GF-D8 (cell line): ENCODE measurements around the gene NFIA.

ENCODE experiments used
- DNase-seq: peaks from one replicate; lab custom pipeline; 2025; lab: John Stamatoyannopoulos, UW

Gene NFIA

DNA sequence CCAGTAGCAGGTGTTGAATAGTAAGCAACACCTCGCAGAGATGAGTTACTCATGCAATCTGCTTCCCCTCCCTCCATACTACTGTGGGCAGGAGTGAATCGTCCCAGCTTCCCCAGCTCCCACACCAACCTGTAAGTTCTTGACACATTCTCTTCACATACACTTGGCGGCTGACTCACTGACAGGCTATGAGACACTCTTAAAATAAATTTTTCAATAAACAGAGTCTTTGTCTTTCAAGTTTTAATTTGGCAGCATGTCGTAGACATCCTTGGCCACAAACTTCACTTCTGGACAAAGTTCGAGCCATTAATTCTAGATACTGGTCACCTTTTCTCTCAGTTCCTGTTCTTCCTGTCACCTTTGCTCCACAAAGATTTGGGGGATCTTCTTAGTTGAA, 351.9 kb downstream of the NFIA start:
- no peak for DNase-seq

DNA sequence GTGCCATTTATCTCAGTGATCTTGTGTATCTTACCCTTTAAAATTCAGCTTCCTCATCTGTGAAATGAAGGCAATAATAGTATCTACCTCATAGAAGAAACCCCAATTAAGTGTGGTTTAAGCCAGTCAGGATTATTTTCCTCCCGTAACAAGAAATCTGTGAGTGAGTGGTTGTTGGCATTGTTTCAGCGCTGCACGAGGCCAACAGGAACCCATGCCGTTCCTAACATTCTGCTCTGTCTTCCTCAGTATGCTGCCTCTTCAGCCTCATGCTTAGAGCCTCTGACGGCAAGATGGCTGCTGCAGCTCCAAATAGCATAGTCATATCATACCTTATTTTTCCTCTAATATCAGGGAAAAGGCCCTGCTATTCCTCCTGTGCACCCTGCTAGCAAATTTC, 352.9 kb downstream of the NFIA start:
- DNase-seq, result no peak

DNA sequence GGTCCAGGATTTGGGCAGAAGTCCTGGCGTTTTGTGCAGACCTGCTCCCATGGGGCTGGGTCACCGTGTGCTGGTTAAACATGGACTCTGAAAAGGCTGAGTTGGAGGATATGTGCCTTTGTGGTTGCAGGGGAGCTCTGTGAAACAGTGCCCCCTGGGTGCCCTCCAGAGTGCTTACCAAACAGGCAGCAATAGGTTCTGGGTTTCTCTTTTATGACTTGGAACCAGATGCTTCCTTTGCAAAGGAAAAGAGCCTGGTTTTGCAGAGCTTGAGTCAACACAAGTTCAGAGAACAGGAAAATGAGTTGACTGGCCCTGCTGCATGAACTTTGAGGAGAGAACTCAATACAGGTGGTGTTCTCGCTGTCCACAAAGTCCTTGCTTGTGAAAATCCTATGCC, 353.7 kb downstream of the NFIA start:
- DNase-seq, result no peak

DNA sequence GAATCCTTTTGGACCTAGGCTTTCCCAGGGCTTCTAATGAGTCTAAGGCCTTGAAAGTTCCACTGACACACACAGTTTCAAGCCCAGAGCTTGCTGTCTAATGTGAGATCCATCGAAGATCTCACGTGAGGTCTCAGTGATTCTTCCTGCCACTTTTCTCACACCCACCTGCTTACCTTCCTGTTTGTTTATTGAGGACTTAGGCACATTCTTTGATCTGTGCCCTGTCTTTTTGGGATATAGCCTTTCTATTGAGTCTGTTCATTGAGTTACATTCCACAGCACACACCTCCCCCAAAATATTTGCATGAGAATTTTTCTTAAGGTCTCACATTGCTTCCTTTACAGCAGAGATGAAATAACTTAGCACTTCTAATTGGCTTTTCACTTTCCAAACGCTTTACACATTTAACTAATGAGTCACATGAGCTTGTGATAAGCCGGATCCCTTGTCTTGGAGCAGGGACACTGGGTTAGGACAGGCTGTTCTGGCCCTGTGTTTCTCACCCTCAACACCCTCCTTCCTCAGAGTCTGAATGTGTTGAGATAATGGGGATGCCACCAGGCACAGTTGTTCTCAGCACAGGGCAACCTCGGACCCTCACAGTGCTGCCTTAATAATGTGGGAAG, 354.2 kb downstream of the NFIA start:
- no peak for DNase-seq

DNA sequence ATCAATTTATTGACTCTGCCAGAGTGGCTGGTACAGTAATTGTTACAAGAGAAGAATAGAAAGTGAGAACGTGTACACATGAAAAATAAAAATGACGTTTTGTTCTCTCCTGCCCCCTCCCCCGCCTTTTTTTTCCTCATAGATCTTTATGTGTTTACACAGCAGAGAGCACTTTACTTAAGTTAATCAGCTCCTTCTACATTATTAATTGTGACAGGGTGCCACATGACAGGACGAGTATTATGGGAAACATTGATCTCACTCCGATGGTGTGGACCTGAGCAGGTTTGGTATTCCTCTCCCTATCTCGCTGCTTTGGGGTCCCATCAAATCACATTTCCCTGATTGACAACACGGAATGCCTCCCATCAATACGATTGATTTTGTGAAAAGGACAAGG, 356.9 kb downstream of the NFIA start:
- no peak for DNase-seq

DNA sequence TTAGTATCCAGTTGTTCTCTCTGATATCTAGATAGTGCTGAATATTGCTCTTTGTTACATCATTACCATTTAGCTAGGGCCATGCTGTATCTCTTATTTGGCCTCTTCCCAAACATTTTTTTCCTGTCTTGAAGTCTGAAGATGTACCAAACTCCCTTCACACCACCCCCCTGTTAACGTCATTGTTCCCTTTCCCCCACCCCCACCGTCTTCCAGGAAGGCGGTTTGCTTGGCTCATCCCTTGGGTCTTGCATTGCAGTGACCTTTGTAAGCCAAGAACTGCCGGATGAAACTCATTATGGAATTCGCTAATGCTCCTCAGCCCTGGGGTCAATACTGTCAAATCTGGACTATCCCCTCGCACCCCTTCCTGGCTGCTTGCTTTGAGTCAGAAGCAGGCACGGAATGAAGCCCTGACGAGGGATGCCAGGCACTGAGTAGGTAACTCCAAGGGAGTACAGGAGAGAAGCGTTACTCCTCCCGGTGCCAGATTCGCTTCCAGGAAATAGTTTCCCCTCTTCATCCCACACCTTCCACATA, 359.4 kb downstream of the NFIA start:
- no peak for DNase-seq

DNA sequence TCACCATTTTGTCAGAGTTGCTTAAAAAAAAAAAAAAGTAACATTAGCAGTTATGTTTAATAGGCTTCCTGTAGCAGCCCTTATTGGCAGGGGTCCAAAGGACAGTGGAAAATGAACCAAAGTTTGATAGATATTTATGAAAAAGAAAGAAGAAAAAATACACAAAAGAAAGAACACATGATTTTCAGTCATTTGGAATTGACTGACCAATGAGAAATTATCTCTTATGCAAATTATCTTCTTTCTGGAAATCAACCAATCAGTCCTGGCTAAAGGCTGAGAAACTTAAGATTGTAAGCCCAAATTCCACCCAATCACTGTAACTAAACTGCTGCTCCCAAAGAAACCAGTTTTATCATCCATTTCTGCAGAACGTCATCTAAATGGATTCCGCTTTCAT, 360.2 kb downstream of the NFIA start:
- no peak for DNase-seq

DNA sequence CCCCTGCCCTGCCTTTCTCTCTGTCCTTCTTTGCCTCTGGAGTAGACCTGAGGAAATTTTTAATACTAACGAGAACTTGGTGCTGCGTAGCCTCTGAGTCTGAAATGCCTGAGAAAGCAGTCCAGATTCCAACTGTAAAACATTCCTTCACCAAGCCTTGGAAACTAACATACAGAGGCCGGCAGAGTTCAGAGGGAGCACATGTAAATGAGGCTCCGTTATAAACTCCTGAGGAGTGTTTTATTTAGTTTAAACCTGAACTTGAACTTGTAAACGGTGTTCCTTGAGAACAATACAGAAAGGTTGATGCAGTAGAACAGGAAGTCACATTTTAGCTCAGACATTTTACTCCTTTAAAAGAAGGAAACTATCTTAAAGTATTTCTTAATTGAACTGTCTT, 361.9 kb downstream of the NFIA start:
- no peak for DNase-seq

DNA sequence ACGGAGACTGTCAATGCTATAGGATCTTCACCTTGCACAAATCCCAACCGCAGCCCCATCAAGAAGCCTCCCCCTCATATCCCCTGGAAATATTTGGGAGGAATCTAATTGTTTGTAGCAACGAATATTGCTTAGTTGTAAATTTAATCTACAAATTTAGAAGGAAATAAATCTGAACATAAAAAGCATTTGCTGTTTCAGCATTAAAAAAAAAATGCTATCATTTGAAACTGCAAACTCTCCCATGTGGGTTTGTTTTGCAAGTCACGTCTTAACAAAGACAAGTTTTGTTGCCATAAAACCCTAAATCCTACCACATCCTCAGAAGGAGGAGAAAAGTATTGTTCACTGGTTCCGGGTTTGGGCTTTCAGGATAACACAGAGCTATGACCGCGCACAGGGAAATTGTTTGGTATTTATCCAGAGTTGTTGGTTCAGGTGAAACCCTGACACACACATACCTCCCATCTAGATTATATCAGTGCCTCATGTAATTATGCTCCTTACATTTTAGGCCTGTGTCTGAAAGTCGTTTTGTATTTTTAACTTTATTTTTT, 363.0 kb downstream of the NFIA start:
- no peak for DNase-seq

DNA sequence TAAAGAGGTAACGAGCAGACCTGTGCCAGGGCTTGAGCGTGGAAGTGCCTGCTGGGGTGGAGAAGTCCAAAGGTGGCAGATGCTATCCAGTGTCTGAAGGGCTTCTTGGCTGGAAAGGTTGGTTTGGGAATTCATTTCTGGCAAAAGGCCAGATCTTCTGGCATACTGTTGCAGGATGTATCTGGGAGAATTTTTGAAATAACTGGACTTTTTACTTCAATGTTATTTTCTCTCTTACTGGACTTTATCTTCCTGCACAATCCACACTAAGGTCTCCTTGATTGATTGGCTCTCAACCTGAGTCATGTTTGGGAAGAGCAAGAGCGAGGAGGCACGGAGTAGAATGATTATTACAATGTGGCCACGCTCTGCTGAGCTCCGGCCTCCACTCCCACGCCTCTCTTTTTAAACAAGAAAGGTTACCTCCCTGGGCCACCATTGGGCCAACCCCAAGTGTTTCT, 364.2 kb downstream of the NFIA start:
- no peak for DNase-seq

DNA sequence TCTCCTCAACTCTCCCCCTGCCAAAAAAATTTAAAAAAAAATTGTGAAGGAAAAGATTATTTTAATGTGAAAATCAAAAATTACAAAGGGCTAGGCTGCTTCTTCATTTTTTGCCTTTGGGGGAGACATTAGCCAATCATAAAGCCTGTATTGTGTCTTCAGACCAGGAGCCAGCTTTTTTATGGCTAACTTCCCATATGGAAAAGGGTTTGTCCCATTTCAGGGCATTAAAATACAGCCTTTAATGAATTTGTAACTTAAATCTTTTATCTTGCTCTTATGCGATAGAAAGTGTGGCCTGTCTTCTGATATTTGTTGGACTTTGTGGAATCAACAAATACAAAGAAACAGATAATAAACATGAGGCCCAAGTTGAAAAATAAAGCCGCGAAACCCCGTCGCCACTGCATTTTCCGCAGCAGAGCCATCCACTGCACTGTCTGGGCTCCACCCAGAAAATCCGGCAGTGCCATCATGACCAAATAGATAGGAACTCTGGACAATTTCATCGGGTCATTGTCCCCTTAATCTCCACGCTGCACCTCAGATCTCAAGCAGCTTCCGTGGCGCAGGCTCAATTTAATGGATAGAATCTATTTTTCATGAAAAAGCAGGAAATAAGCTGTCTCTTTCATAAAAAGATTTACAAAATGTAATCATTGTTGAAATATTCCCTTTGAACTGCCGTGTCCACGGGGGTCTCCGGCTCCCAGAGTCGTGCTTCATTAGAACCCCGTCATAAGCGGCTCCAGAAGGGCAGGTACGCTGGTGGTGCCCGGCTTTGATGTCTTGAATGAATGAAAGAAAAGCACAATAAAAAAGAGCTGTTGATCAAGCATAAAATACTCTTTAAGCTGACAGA, 365.0 kb downstream of the NFIA start:
- DNase-seq, result no peak

DNA sequence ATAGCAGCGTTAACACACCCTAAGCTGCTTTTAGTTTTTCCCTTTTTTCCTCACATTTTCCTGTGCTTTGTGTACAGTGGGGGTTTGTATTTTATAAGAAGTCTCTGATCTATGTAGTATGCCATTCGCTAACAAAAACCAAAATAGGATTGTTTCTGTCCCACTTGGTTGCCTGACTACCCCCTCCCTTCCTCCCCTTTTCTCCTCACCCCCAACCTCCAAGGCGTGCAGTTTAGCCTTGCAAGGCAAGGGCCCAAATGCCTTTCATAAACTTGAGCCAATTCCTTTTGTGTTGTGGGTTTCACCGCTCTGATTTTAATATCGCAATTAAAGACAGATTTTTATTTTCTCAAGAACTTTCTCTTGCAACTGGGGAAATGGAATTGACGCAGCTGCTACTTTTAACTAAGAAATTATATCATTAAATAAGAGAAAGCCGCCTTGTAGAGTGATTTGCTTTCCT, 365.6 kb downstream of the NFIA start:
- DNase-seq, result no peak

DNA sequence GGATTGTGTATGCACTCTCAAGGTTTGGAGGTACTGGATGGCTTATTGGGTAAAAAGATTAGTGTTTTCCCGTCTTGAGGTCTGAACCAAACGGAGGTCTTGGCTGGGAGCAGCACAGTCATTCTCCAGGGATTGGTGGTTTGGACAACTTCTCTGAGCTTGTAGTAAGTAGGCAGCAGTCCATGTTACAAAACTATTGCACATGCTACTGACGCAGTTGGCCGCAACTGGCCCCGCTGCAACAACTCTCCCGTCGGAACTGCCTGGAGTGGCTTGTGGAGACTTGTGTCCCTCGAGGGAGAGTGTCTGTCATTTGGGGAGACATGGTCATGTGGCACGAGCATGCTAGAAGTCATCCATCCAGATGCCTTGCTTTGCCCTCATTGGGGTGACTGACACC, 366.6 kb downstream of the NFIA start:
- no peak for DNase-seq

DNA sequence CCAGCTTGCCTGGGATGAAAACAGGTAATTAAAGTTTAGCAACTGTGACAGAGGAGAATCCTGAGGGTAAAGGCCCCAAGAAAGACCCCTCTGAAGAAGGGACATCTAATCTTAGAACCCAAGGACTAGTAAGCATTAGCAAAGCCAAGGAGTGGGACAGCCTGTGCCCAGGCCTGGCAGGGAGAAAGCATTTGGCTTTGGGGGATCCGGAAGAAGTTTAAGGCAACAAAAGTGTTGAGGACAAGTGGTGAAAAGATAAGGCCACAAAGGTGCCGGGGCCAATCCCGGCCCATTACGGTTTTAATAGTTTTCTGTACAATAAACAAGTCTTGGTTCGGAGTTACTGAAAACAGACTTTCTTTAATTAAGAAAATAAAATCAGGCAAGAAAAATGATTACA, 367.0 kb downstream of the NFIA start:
- DNase-seq, result no peak

DNA sequence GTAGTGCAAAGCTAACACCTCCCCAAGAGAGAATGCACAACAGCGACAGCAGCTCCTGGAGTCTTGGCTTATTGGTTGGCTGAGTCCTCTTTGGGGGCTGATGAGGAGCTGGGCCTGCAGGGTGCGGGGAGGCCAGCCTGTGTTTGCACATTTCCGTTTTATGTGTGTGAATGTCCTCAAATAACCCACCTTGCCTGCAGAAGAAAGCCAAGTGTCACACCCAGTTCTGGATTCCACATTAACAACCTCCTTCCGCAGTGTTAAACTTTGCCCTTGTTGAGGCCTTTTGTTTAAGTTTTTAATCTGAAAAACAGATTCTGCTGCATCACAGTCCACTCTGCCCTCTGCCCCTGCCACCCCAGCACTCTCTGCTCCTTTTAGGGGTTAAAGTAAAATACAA, 368.1 kb downstream of the NFIA start:
- no peak for DNase-seq

DNA sequence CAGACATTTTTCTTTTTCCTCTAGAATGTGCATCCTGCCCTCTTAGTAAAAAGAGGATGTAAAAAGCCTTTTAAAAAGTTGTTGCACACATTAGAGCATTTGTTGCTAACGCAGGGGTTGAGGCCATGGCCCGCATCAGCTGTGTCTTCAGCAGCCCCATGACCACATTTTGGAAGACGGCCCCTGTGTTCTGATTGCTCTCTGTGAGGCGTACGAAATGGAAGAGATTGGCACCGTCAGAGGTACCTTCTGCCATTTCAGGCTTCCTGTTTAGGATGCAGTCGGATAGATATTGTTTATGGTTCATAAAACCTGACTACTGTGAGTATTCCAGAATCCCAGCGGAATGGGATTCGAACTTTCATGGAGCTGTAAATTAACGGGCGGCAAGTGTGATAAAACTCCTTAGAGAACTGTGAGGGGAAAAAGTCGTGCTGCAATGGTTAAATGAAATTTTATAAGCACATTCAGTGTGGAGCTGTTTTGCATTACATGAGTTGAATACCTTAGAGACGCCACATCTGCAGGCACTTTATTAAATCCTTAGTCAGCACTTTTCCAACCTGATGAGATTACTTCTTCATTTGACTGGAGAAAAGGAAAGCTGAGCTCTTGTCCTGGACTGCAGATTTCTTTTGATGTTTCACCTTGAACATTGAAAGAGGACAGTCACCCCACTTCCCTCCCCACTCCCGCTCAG, 368.7 kb downstream of the NFIA start:
- DNase-seq, result no peak

DNA sequence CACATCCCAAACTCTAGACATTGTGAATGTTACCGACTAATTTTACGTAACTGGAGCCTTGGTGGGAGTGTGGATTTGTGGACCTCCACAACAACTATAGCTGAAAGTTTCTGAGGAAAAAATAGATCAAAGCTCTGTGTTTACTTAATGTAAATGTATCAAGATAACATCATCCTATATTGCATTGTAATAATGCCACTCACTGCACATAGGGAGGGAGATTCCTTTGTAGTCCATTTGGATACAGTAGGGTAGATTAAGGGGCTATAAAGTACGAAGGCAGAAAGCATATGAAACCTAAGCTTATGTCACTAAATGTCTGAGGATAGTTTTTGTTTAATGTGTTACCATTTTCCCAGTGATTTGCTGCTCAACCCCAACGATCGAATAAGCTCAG, 369.2 kb downstream of the NFIA start:
- no peak for DNase-seq

DNA sequence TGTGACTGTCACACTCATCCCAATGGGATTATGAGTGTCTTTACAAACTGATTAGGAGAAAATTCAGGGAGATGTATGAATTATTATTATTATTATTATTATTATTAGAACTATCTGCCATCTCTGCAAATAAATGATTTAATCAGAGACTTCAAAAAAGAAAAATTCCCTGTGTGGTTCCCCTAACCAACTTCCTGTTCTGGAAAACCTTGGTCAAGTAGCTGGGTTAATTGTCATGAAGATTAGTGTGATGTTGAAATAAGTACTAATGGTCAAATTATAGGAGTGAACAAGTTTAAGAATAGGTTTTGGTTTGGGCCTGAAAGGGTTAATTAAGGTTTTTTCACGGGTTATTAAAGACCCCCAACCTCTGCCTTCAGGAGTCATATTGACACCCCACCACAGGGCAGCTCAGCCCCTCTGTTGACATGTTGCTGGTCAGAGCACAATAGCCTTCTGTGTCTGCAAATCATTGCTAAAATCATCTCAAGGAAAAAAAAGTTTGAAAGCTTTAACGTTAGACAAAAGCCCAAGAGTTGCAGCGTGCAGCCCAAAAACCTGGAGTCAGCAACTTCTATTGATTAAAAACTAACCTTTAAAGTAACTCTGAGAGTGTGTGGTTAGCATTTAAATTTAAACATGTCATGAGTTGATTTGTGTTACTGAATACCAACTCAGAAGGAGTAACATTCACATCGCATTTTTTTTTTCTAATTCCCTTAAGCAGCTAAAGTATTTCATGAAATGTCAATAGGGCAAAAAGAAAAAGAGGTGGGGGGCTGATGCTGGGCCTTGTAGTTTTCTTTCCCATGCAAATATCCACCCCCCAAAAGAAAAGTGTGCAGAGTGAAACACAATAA, 370.0 kb downstream of the NFIA start:
- no peak for DNase-seq

DNA sequence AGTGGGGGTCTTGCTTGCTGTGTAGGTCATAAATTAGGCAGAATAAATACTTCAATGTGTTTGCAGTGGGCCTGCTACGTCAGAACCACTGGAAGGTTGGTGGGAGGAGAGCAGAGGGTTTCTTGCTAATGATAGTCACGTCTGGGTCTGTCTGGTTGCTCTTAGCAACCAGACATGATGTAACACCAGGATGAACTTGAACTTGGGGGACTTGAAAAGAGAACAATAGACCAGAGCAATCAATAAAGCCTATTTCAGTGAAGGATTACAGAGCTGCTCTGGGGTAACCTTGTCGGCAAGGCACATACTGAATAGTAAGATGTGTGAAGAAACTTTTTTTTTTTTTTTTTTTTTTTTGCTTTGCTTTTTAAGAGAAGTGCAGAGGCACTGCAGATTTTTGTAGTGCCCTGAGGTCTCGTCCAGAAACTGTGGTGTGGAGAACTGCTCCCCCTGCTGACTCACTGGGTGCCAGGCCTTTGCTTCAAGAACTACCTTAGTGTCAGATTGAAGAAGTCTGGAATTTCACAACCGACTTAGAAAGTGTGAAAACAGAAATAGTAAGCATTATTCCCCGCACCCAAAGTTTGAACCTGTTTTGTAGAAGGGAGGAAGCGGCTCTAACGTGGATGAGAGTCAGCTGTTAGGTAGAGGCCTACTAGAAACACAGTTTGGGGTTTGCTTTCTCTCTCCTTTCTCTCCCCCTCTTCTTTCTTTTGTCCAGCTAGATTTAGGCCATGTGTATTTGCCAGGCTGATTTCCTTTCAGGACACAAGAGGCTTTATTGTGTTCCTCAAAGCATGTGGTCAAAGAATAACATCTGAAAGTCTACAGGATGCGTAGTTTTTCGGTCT, 371.0 kb downstream of the NFIA start:
- DNase-seq, result peak; percentile 27

DNA sequence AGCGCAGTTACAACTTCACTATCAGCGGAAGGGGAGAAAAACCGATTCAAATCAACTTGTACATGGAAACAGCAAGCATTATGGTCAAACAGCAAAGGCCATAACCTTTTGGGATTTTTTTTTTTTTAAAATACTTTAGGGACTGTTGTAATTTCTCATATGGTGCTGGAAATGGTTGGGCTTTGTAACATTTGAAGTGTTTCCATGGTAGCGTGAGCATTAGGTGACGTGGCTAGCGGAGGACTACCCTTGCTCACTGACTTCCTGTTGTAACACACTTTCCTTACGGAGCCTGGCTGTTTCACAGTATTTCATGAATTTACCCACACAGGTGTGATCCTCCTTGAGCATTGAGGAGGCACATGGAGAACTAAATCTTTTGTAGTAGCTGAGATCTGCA, 373.0 kb downstream of the NFIA start:
- DNase-seq, result no peak
